HG03108 (cell line): ENCODE measurements around the gene AGAP1.

Experiments
- ATAC-seq: cut with Tn5 transposase; IDR thresholded peaks from one replicate; pipeline ENCODE4 v1.9.1; 2021; ENCODE audit warnings: moderate library complexity; ENCODE audit not compliant: unreplicated experiment

AGAP1 gene

DNA sequence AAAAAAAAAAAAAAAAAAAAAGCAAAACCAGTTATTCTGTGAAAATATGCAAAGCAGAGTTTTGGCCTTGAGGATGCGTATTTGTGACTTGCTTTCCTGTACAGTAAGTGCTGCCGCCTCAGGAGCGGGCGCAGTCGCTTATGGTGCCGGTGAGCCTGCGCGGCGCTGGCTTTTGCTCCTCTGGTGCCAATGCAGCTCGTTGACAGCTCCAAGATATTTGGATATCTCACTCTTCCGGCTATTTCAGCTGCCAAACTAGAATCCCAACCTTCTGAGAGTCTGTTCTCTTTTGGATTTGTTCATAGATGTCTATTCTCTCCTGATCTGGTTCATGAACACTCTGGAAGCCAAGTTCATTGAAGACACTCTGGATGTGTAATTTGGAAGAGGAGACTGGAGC, 184.1 kb downstream of the AGAP1 start:
- ATAC-seq: no peak

GRCh38 chr2:235678712-235679111, 184.9 kb downstream of the AGAP1 start:
- ATAC-seq: no peak

DNA sequence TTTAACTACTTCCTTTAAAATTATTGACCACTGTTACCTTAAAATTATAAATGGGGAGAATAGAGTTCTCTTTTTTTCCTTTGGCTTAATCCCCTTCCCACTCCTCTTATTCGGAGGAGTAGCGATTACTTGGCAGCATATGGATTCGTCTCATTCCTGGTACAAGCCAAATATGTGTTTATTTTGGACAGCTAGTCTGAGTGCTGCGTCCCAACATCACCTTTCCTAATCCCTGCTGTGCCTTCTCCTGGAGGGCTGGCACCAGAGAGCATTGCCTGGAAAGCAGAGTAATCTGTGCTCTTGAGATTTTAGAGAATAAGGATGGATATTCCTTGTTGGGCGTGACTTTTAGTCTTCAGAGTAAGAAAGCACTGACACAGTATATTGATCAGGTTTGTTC, 185.6 kb downstream of the AGAP1 start:
- ATAC-seq: no peak

DNA sequence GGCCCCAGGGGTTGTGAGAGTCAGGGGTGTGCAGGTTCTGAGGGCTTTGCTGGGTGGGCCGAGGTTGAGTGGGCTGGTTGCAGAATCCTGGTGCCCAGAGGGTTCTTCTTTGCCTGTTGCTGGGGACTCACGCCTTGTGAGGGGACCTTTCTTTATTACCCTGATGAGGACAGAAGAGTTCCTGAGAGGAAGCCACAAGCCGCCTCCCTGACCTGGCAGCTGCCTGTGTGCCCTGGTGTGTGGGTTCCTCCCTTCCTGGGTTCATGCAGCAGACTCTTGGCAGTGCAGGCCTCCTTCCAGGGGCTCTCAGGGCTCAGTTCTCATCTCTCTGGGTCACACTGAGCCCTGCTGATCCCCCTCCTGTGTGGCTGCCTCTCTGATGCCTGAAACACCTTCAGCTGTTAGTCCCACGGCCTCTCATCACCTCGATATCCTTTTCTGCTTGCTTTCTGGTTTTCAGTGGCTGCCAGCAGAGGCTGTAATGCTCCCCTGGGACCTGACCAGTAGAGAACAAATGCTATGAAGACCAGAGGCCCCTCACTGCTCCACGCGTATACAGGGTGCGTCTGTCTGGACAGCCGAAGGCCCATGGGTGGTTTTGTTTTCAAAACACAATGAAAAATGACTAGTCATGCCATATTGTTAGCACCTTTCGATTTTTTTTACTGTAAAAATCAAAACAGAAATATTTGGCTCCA, 191.3 kb downstream of the AGAP1 start:
- no peak for ATAC-seq

DNA sequence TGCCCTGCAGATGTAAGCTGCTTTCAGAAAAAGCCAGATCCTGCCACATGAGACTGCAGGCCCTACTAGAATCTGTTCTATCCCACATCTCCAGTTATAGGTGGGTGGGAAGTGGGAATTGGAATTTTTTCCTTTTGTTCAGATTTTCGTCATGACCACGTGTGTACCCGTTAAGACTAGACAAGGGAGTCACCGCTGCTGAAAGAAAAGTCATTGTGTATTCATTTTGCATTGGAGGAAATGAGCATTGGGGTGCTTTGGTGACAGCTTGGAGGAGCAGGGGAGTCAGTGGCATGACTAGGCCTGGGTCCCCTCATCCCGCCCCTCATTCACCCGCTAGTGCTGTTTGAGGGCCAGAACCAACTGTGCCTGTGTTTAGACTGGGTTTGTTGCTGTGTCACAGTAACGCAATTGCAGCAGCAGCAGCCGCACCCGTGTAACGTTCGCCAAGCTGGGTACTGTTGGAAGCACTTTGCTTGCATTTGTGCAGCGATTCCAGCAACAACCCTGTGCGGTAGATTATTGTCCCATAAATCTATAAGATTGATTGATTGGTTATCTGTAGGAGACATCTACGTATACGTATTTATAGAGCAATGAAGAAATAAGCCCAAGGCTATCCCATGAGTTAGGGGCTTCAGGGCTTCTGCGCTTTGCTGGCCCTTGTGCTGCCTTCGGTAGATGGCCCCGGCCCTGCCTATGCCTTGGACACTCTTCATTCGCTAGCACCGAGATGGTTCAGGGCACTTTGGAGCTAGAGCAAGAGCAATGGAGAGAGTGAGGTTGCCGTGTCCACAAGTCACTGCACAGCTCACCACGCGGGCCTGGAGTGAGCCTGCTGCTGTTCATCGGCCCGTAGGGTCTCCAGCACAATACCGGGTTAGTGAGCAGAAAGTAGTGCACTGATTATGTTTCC, 194.9 kb downstream of the AGAP1 start:
- ATAC-seq: no peak

GRCh38 chr2:235689427-235689853, 195.6 kb downstream of the AGAP1 start:
- no peak for ATAC-seq

- ATAC-seq: no peak
Measured at GRCh38 chr2:235690082-235690808, 196.4 kb downstream of the AGAP1 start.

- ATAC-seq: no peak
Measured at GRCh38 chr2:235690809-235691450, 197.1 kb downstream of the AGAP1 start.

- no peak for ATAC-seq
Measured at GRCh38 chr2:235692076-235692475, 198.2 kb downstream of the AGAP1 start.

DNA sequence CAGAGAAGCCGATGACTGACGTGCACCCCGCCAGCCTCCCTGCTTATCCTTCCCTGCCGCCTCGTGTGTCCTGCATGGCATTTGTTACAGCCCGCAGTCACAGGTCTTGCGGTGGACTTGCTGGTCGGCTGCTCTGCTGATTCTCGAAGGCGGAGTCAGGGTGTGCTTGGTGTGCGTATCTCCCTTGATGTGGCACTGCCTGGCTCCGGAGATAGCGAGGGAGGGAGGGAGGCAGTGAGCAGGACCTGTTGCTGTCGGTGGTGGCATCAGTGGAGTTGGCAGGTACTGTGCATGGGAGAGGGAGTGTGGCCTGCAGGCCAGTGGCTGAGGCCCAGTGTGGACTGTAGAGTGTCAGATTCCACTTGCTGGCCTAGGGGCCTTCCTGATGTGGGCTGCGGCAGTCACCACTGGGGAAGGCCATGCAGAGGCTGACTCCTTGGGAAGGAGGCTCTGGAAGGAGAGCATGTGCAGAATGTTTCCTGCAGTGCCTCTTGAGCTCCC, 198.9 kb downstream of the AGAP1 start:
- no peak for ATAC-seq

DNA sequence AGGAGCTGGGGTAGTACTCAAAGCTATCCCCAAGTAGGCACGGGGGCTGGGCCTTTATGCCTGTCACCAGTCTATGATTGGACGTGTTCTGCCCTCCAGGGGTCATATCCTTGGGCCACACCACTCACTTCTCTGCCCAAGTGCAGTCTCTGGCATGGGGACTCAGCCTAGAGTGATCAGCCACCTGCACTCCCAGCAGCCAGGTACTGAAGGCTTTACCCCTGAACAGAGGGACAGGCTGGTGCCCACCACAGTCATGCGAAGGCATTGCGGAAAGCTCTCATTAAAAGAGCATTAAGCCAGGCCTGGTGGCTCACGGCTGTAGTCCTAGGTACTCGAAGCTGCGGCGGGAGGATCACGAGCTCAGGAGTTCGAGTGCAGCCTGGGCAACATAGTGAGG, 199.4 kb downstream of the AGAP1 start:
- ATAC-seq: no peak

GRCh38 chr2:235694721-235695601, 201.1 kb downstream of the AGAP1 start:
- no peak for ATAC-seq

GRCh38 chr2:235695602-235695895, 201.7 kb downstream of the AGAP1 start:
- no peak for ATAC-seq

- ATAC-seq: no peak
Measured at GRCh38 chr2:235697041-235697440, 203.2 kb downstream of the AGAP1 start.

- ATAC-seq: no peak
Measured at GRCh38 chr2:235698028-235698427, 204.2 kb downstream of the AGAP1 start.

GRCh38 chr2:235698491-235698890, 204.6 kb downstream of the AGAP1 start:
- ATAC-seq: no peak

DNA sequence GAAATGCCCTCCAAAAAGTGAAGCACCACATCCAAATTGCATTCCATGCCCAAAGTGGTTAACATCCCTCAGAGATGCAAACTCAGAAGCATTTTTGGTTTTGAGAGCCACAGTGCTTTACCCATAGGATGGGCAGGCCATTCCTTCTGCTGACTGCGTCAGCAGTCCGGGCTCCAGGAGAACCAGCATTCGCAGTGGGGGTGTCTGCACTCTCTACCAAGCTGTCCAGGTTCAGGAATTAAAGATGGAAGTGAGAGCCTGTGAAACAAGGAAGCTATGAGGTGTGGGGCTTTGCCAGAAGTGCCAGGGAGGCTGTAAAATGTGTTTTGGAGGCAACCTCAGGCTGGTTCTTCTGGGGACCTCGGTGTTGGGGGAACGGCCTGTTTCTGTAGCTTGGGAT, 205.7 kb downstream of the AGAP1 start:
- ATAC-seq: no peak

GRCh38 chr2:235701206-235701981, 207.6 kb downstream of the AGAP1 start:
- ATAC-seq: no peak

DNA sequence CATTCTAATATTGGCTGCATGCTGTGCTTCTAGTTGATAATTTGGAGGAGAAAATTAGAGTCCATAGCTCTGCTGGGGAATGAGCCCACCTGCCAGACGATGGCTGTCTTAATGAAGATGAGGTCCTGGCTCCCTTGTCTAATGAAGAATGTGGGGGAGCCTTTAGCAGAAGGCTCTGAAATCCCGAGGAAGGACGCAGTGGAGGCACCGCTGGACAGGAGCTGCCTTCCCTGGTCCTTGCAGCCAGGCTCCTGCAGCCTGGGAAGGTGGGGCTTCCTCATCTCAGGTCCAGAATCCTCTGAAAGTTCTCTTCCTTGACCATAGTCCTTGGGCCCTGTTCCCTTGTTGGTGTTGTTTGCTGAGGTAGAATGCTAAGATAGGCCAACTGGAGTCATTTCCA, 208.3 kb downstream of the AGAP1 start:
- ATAC-seq: no peak
